ENCODE data around the gene HORMAD2. TPM values are rescaled to one million over a fixed set of nuclear protein-coding genes. Genes with fewer than 3 reads are reported as not detected.

HORMAD2 gene
- total RNA-seq (ENCODE audit: low replicate concordance) = not detected in 2 replicates

GRCh38 chr22:30079952-30080533 is at the start of gene HORMAD2:
Gene HORMAD2 (plus strand): TSS chr22:30080464. CDS start chr22:30093953, 13,489 bp downstream.
- DNase-seq (ENCODE audit: low spot score) = peak; percentile 96
- Histone ChIP-seq H3F3A (ENCODE audit: low read depth) (peaks cover 4% of the 10 kb centered on the region), H3K9me3 (ENCODE audit: low read depth) (no peaks in the 10 kb centered on the region), H3K79me2 (ENCODE audit: low read depth) (no peaks in the 10 kb centered on the region), H3K4me1 (no peaks in the 10 kb centered on the region), H3K9ac (no peak within 1 kb of the TSS), H3K36me3 (no peaks in the 10 kb centered on the region), H3K27ac (no peak within 1 kb of the TSS), H2AFZ (replicated peaks) (peak within 1 kb of the TSS; percentile 91), H3K27me3 (peaks cover 11% of the 10 kb centered on the region), H3K4me2 (peak within 1 kb of the TSS; percentile 72), H4K20me1 (ENCODE audit: low read depth) (no peaks in the 10 kb centered on the region), H3K4me3 (peak within 1 kb of the TSS; percentile 42)
- Mint-ChIP-seq H3K36me3 (no peaks in the 10 kb centered on the region), H3K27me3 (ENCODE audit: insufficient read depth, low read depth) (peaks cover 3% of the 10 kb centered on the region), H3K4me1 (peaks cover 18% of the 10 kb centered on the region), H3K27ac (no peak within 1 kb of the TSS), H3K9me3 (no peaks in the 10 kb centered on the region), H3K4me3 (peak within 1 kb of the TSS; percentile 61)
- TF ChIP-seq CTCF (IDR thresholded peaks at IDR 0.05) (no peak), EZH2phosphoT487 (IDR thresholded peaks at IDR 0.05) (no peak), EZH2 (IDR thresholded peaks at IDR 0.05) (no peak)

GRCh38 chr22:30031328-30031727 is 48.9 kb upstream of the HORMAD2 start:
- H3K27me3 ChIP-seq = no peaks in the 10 kb centered on the region
- DNase-seq (ENCODE audit: low spot score) = no peak
- peaks cover 9% of the 10 kb centered on the region for H3K27me3 Mint-ChIP-seq (ENCODE audit: insufficient read depth, low read depth)
- no peak overlapping the region for H3K4me3 Mint-ChIP-seq
- H3K9me3 ChIP-seq (ENCODE audit: low read depth) = no peaks in the 10 kb centered on the region
- H3K36me3 Mint-ChIP-seq = peaks cover 5% of the 10 kb centered on the region
- H3K9me3 Mint-ChIP-seq = no peaks in the 10 kb centered on the region
- H3K4me1 Mint-ChIP-seq = peaks cover 2% of the 10 kb centered on the region
- no peak overlapping the region for H3K4me3 ChIP-seq
- H3K4me2 ChIP-seq = no peak overlapping the region
- H3K9ac ChIP-seq = no peak overlapping the region
- no peak overlapping the region for H3K27ac ChIP-seq
- H3K4me1 ChIP-seq = no peaks in the 10 kb centered on the region
- no peak overlapping the region for H3K27ac Mint-ChIP-seq
- no peak overlapping the region for H2AFZ ChIP-seq (replicated peaks)
- TF ChIP-seq EZH2phosphoT487 (IDR thresholded peaks at IDR 0.05) (no peak), EZH2 (IDR thresholded peaks at IDR 0.05) (no peak), CTCF (IDR thresholded peaks at IDR 0.05) (no peak)
- no peaks in the 10 kb centered on the region for H3K79me2 ChIP-seq (ENCODE audit: low read depth)
- no peaks in the 10 kb centered on the region for H4K20me1 ChIP-seq (ENCODE audit: low read depth)
- peaks cover 5% of the 10 kb centered on the region for H3F3A ChIP-seq (ENCODE audit: low read depth)
- no peaks in the 10 kb centered on the region for H3K36me3 ChIP-seq

GRCh38 chr22:30031764-30032455 is 48.4 kb upstream of the HORMAD2 start:
- Mint-ChIP-seq H3K27ac (peak overlapping the region; percentile 54), H3K9me3 (no peaks in the 10 kb centered on the region), H3K36me3 (peaks cover 1% of the 10 kb centered on the region), H3K27me3 (ENCODE audit: insufficient read depth, low read depth) (peaks cover 9% of the 10 kb centered on the region), H3K4me1 (peaks cover 2% of the 10 kb centered on the region), H3K4me3 (no peak overlapping the region)
- peaks cover 5% of the 10 kb centered on the region for H3F3A ChIP-seq (ENCODE audit: low read depth)
- no peak for TF ChIP-seq EZH2phosphoT487 (IDR thresholded peaks at IDR 0.05)
- TF ChIP-seq EZH2 (IDR thresholded peaks at IDR 0.05) = no peak
- TF ChIP-seq CTCF (IDR thresholded peaks at IDR 0.05) = no peak
- H2AFZ ChIP-seq (replicated peaks) = no peak overlapping the region
- no peaks in the 10 kb centered on the region for H3K36me3 ChIP-seq
- no peak for DNase-seq (ENCODE audit: low spot score)
- H4K20me1 ChIP-seq (ENCODE audit: low read depth) = no peaks in the 10 kb centered on the region
- no peaks in the 10 kb centered on the region for H3K79me2 ChIP-seq (ENCODE audit: low read depth)
- no peak overlapping the region for H3K4me2 ChIP-seq
- H3K27ac ChIP-seq = no peak overlapping the region
- H3K9ac ChIP-seq = no peak overlapping the region
- H3K4me3 ChIP-seq = no peak overlapping the region
- H3K4me1 ChIP-seq = no peaks in the 10 kb centered on the region
- no peaks in the 10 kb centered on the region for H3K27me3 ChIP-seq
- no peaks in the 10 kb centered on the region for H3K9me3 ChIP-seq (ENCODE audit: low read depth)
